ENCODE results near the gene RETSAT.

Gene RETSAT

GRCh38 chr2:85399183-85399455, 44.8 kb upstream of the RETSAT start:
- TF ChIP-seq, protein P1, sequence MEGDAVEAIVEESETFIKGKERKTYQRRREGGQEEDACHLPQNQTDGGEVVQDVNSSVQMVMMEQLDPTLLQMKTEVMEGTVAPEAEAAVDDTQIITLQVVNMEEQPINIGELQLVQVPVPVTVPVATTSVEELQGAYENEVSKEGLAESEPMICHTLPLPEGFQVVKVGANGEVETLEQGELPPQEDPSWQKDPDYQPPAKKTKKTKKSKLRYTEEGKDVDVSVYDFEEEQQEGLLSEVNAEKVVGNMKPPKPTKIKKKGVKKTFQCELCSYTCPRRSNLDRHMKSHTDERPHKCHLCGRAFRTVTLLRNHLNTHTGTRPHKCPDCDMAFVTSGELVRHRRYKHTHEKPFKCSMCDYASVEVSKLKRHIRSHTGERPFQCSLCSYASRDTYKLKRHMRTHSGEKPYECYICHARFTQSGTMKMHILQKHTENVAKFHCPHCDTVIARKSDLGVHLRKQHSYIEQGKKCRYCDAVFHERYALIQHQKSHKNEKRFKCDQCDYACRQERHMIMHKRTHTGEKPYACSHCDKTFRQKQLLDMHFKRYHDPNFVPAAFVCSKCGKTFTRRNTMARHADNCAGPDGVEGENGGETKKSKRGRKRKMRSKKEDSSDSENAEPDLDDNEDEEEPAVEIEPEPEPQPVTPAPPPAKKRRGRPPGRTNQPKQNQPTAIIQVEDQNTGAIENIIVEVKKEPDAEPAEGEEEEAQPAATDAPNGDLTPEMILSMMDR (IDR thresholded peaks at IDR 0.05) = no peak
- peaks cover 16% of the 10 kb centered on the region for H3K36me3 Mint-ChIP-seq (ENCODE audit: low read depth)
- no peak overlapping the region for H3K27ac Mint-ChIP-seq
- no peak overlapping the region for H3K4me3 Mint-ChIP-seq
- no peaks in the 10 kb centered on the region for H3K4me1 Mint-ChIP-seq
- DNase-seq = no peak
- H3K9me3 Mint-ChIP-seq = peaks cover 17% of the 10 kb centered on the region
- H3K27me3 Mint-ChIP-seq (ENCODE audit: low read depth, poor library complexity) = peaks cover 5% of the 10 kb centered on the region

DNA sequence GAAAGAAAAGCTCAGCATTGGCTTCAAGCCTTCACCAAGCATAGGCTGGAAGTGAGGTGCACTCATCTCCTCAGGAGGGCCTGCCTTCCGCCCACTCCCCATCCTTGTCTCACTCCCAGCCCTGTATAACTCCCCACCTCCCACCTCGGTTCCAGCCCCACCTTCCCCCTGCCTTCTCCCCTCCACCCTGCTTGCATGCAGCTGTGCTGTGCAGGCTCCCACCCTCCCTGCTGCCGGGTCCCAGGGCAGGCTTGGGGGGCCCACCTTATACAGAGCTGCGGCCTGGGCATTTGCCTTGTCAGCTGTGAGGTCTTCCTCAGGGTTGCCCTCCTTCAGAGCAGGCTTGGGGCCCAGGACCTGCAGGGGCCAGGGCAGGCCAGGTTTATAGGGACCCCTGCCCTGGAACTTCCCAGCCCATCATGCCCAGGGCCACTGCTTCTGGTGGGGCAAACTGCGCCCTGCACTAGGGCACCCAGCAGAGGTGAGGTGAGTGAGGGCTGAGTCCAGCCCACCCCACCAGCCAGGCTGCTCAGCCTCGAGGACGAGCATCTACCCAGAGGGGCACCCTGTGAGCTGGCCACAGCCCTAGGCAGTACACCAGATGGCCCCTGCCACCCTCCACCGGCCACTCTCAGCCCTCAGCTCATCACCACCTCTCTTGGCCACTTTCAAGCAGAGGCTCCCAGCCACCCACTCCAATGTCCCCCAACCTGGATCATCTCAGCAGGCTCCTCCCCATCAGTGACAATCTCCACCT, 44.3 kb upstream of the RETSAT start:
- TF ChIP-seq, protein P1 (IDR thresholded peaks at IDR 0.05) = no peak
- Mint-ChIP-seq H3K4me3 (no peak overlapping the region), H3K27ac (no peak overlapping the region)

DNA sequence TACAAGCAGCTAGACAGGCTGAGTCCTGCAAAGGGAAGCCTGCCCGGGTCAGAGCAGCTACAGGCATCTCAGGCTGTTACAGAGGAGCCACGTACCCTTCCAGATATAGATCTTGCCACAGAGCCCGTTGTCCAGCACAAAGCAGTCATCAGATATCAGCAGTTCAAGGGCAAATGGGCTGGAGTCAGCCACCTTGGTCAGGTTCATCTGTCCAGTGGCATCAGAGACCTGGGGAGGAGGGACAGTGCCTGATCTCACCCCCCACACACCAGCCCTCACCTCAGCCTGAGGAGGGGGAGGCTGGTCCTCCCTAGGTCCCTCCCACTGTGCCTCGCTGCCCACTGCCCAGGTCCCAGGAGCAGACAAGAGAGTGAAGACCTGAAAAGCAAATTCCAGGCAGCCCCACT, 43.6 kb upstream of the RETSAT start:
- Mint-ChIP-seq H3K27me3 (ENCODE audit: low read depth, poor library complexity) (peaks cover 5% of the 10 kb centered on the region), H3K4me3 (no peak overlapping the region), H3K27ac (no peak overlapping the region), H3K36me3 (ENCODE audit: low read depth) (peaks cover 5% of the 10 kb centered on the region), H3K9me3 (peaks cover 5% of the 10 kb centered on the region), H3K4me1 (no peaks in the 10 kb centered on the region)
- no peak for DNase-seq
- TF ChIP-seq, protein P1 (IDR thresholded peaks at IDR 0.05) = no peak

More for the DNA sequence above, 44.3 kb upstream of the RETSAT start:
- Mint-ChIP-seq H3K36me3 (ENCODE audit: low read depth) (peaks cover 10% of the 10 kb centered on the region), H3K4me1 (no peaks in the 10 kb centered on the region), H3K27me3 (ENCODE audit: low read depth, poor library complexity) (peaks cover 5% of the 10 kb centered on the region), H3K9me3 (peaks cover 12% of the 10 kb centered on the region)
- no peak for DNase-seq

GRCh38 chr2:85396531-85397470, 42.5 kb upstream of the RETSAT start:
- H3K27me3 Mint-ChIP-seq (ENCODE audit: low read depth, poor library complexity) = peaks cover 5% of the 10 kb centered on the region
- no peak overlapping the region for H3K4me3 Mint-ChIP-seq
- H3K9me3 Mint-ChIP-seq = no peaks in the 10 kb centered on the region
- H3K4me1 Mint-ChIP-seq = no peaks in the 10 kb centered on the region
- TF ChIP-seq, protein P1 (IDR thresholded peaks at IDR 0.05) = no peak
- no peak for DNase-seq
- peak overlapping the region; percentile 64 for H3K27ac Mint-ChIP-seq
- no peaks in the 10 kb centered on the region for H3K36me3 Mint-ChIP-seq (ENCODE audit: low read depth)

DNA sequence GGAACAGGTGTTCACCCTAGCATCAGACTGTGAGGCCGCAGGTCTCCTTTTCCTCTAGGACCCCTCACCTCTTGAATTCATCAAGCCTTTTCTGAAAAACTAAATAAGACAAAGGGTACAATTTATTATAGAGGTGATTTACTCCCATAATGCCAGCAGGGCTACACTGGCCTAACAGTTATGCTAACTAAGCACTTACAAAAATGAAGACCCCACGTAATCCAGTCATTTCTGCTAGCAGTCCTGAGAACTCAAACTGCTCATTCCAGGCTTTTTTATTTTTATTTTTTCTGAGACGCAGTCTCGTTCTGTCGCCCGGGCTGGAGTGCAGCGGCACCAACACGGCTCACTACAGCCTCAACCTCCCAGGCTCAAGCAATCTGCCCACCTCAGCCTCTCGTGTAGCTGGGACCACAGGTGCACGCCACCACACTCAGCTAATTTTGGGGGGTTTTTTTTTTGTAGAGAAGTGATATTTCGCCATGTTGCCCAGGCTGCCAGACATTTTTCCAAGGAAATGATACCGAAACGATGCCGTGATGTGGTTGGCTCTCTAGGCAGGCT, 41.7 kb upstream of the RETSAT start:
- no peak overlapping the region for H3K4me3 Mint-ChIP-seq
- H3K9me3 Mint-ChIP-seq = no peaks in the 10 kb centered on the region
- no peak for DNase-seq

More for the DNA sequence above, 41.7 kb upstream of the RETSAT start:
- Mint-ChIP-seq H3K36me3 (ENCODE audit: low read depth) (no peaks in the 10 kb centered on the region), H3K27me3 (ENCODE audit: low read depth, poor library complexity) (peaks cover 2% of the 10 kb centered on the region), H3K4me1 (no peaks in the 10 kb centered on the region), H3K27ac (no peak overlapping the region)
- TF ChIP-seq, protein P1 (IDR thresholded peaks at IDR 0.05) = no peak

All from nephron progenitor cell (in vitro differentiated cells).